Upper lobe of right lung (tissue), 1 donor: ENCODE measurements around the gene PEAK1. TPM values are rescaled to one million over a fixed set of nuclear protein-coding genes. Genes with fewer than 3 reads are reported as not detected.

ENCODE experiments used
- ATAC-seq: fragments of 200-7000 bp; cut with Tn5 transposase; one replicate; pipeline ENCODE4 v1.9.1; 2020; ENCODE audit warnings: mild to moderate bottlenecking, moderate library complexity
- DNase-seq: peaks from one replicate; pipeline ENCODE4 v3.0.0-alpha.2; 2020
- H3K27ac ChIP-seq: fragments of 200-600 bp; one replicate; pipeline ENCODE4 v1.8.0; 2022
- H3K27me3 ChIP-seq: fragments of 200-600 bp; one replicate; pipeline ENCODE4 v1.8.0; 2022; ENCODE audit warnings: mild to moderate bottlenecking
- H3K36me3 ChIP-seq: fragments of 200-600 bp; one replicate; pipeline ENCODE4 v1.8.0; 2022
- H3K4me1 ChIP-seq: fragments of 200-600 bp; one replicate; pipeline ENCODE4 v1.8.0; 2022
- H3K4me3 ChIP-seq: fragments of 200-600 bp; one replicate; pipeline ENCODE4 v1.8.0; 2022; ENCODE audit warnings: mild to moderate bottlenecking
- H3K9me3 ChIP-seq: fragments of 200-600 bp; one replicate; pipeline ENCODE4 v1.8.0; 2022
- intact Hi-C: fragments of 100-400 bp; cut with DNase I; formaldehyde crosslinking; loops from one replicate; pipeline ENCODE4 v1.11.0; 2022
- total RNA-seq: library from RNA; stranded (reverse); fragmentation: NEBNext Ultra II Directional; extraction: Animal tissue kit (Norgen Biotek cat#: 25700); gene quantifications from one replicate; pipeline ENCODE4 v1.2.1, GENCODE V29; 2021
- TF ChIP-seq, protein P1 (sequence below): fragments of 200-600 bp; IDR thresholded peaks from one replicate; pipeline ENCODE4 v1.8.0; 2022; ENCODE audit warnings: antibody characterized with exemption
- donor health status: DM: no; HTN: yes; CAD: no; lungs with severe emphysema.

Gene PEAK1
- total RNA-seq, 1 donor from 2014 or later = 139 TPM

DNA sequence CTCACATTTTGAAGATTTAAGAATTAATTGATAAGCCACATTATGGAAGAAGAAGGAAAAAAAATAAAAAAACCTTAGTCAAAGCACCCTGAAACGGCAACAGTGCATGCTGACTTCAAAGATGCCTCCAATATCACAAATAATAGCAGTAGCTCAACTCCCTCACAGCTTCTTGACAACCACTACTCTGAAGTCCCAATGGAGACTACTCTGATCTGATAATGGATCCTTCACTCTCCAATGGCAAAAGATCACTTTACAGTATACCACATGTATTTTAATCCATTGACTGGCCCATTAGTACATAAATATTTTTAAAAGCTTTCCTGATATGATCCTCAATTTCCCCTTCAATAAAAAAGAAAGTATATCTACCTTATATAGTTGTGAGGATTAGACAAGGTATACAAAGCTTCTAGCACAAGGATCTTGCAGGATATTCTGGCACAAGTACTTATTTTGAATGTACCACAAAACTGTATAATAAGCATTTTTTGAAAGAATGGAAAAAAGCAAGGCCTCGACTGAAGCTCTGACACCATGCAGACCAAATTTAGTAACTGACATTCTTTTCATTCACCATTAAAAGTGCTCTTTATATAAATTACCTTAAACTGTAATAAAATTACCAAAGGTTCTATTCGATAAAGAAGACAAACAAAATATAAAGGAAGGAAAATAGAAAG is 91.9 kb downstream of the PEAK1 start:
- H3K4me3 ChIP-seq = no peak overlapping the region
- no peaks in the 10 kb centered on the region for H3K9me3 ChIP-seq
- intact Hi-C loops = no loop called here
- no peak overlapping the region for H3K27ac ChIP-seq
- H3K27me3 ChIP-seq = no peaks in the 10 kb centered on the region
- H3K4me1 ChIP-seq = no peaks in the 10 kb centered on the region
- DNase-seq = no peak
- no peak for ATAC-seq
- H3K36me3 ChIP-seq = no peaks in the 10 kb centered on the region
- TF ChIP-seq, protein P1, sequence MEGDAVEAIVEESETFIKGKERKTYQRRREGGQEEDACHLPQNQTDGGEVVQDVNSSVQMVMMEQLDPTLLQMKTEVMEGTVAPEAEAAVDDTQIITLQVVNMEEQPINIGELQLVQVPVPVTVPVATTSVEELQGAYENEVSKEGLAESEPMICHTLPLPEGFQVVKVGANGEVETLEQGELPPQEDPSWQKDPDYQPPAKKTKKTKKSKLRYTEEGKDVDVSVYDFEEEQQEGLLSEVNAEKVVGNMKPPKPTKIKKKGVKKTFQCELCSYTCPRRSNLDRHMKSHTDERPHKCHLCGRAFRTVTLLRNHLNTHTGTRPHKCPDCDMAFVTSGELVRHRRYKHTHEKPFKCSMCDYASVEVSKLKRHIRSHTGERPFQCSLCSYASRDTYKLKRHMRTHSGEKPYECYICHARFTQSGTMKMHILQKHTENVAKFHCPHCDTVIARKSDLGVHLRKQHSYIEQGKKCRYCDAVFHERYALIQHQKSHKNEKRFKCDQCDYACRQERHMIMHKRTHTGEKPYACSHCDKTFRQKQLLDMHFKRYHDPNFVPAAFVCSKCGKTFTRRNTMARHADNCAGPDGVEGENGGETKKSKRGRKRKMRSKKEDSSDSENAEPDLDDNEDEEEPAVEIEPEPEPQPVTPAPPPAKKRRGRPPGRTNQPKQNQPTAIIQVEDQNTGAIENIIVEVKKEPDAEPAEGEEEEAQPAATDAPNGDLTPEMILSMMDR = no peak

DNA sequence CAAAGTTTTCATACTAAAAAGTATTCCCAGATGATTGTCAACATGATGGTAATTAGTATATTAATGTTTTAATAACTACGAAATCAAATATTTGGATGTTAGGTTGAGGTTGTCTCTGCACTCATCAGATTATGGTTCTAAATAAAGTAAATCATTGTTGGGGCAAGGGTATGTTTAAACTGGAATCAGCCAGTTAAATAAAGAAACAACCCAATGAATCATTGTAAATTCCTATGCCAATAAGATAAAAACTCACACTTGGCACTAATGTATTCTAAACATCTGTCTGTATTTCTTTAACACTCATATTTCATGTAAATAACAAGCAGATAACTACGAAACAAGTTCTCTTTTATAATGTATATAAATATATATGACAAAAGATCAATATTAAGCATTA is 92.7 kb downstream of the PEAK1 start:
- intact Hi-C loops = no loop called here
- H3K36me3 ChIP-seq = no peaks in the 10 kb centered on the region

DNA sequence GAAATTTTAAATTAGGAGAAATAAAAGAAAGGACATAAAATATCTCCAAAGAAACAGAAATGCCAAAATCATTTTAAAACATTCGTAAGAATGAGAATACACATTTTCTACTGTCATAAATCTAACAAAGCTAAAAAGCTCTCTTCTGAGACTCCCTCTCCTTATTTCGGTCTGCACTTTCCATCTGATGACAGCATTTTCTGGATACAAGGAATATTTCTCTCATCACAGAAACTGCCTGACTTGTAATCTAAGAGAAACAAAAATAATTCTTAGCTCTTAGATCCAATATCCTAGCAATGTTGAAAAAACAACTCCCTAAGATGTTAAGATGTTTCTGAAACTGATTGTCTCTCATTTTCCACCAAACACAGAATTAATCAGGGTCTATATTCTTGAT is 93.5 kb downstream of the PEAK1 start:
- TF ChIP-seq, protein P1 = no peak
- H3K27me3 ChIP-seq = no peaks in the 10 kb centered on the region
- H3K27ac ChIP-seq = no peak overlapping the region
- H3K36me3 ChIP-seq = no peaks in the 10 kb centered on the region
- H3K4me3 ChIP-seq = no peak overlapping the region
- no peak for ATAC-seq
- H3K9me3 ChIP-seq = no peaks in the 10 kb centered on the region
- no peak for DNase-seq
- no peaks in the 10 kb centered on the region for H3K4me1 ChIP-seq
- intact Hi-C loops = no loop called here

More for the DNA sequence above, 92.7 kb downstream of the PEAK1 start:
- Histone ChIP-seq H3K27ac (no peak overlapping the region), H3K27me3 (no peaks in the 10 kb centered on the region), H3K4me3 (no peak overlapping the region), H3K9me3 (no peaks in the 10 kb centered on the region), H3K4me1 (no peaks in the 10 kb centered on the region)
- no peak for DNase-seq
- TF ChIP-seq, protein P1 = no peak
- no peak for ATAC-seq

DNA sequence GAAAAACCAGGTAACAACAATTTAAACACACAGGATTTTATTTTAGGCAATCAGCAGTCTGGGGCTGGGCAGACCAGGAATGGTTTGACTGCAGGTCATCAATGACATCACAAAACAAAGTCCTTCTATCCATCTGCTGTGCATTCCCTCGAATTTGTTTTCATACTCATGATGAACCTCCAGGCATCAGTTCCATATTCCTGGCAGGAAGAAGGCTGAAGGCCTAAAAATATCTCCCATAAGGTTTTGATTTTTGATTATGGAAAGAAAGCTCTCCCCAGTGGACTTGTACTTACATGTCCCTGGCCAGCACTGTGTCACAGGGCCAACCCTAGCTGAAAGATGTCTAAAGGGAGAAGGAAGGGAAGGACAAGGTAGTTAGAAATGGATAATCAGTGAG is 107.4 kb downstream of the PEAK1 start:
- peaks cover 2% of the 10 kb centered on the region for H3K4me1 ChIP-seq
- ATAC-seq (no peak), DNase-seq (no peak)
- H3K4me3 ChIP-seq = no peak overlapping the region
- no peaks in the 10 kb centered on the region for H3K36me3 ChIP-seq
- no peaks in the 10 kb centered on the region for H3K27me3 ChIP-seq
- intact Hi-C loops = no loop called here
- TF ChIP-seq, protein P1 = no peak
- no peak overlapping the region for H3K27ac ChIP-seq
- no peaks in the 10 kb centered on the region for H3K9me3 ChIP-seq

DNA sequence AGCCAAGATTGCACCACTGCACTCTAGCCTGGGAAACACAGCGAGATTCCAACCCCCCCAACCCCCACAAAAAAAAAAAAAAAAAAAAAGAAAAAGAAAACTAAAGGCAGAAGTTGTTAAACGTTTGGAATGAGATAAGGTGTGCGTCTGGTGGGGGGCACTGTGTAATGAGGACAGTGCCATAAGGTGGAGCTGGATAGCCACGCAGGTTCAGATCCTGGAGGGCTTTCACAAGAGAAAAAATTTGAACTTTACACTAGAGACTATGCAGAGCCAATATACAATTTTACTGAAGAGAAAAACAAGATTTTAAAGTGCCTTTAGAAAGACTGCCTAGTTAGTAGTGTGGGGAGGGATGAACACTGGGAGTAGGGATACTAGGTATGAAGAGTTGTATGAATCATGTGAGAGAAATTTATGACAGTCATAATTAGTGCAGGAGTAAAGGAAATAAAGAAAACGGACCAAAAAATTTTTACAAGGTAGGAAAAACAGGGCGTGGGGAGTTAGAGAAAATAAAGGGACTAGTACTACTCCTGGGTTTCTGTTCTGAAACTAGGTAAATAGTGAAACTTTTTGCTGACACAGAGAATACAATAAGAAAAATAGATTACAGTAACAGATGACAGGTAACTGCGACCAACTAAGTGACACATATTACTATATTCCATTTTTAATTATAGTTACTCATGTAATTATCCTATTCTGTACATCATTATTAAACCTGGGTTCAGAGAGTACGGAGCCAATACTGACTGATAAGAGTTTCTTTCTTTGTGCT is 108.1 kb downstream of the PEAK1 start:
- peaks cover 4% of the 10 kb centered on the region for H3K4me1 ChIP-seq
- intact Hi-C loops = no loop called here
- H3K9me3 ChIP-seq = no peaks in the 10 kb centered on the region
- no peak for ATAC-seq
- H3K27ac ChIP-seq = no peak overlapping the region
- H3K27me3 ChIP-seq = no peaks in the 10 kb centered on the region
- TF ChIP-seq, protein P1 = no peak
- H3K4me3 ChIP-seq = no peak overlapping the region
- H3K36me3 ChIP-seq = no peaks in the 10 kb centered on the region
- DNase-seq = no peak
